Loucy (cell line): ENCODE measurements around the gene TFB1M.

Source experiments
- H2AFZ ChIP-seq: fragments of 200-600 bp; sonication (generic); 2 replicates; pipeline ENCODE4 v1.6.0; 2016; ENCODE audit warnings: antibody characterized with exemption, mild to moderate bottlenecking, low read length, moderate library complexity
- H3F3A ChIP-seq: fragments of 200-600 bp; 2 replicates; pipeline ENCODE4 v1.6.0; 2016; ENCODE audit warnings: antibody characterized with exemption, low read depth, mild to moderate bottlenecking
- H3K27me3 ChIP-seq: fragments of 200-600 bp; sonication (generic); 2 replicates; pipeline ENCODE4 v1.6.1; 2014; ENCODE audit warnings: low read length, mild to moderate bottlenecking; ENCODE audit not compliant: insufficient read depth, poor library complexity, severe bottlenecking
- H3K36me3 ChIP-seq: fragments of 200-600 bp; sonication (generic); 2 replicates; pipeline ENCODE4 v1.6.1; 2016; ENCODE audit warnings: low read length; ENCODE audit not compliant: insufficient read depth
- H3K4me1 ChIP-seq: fragments of 200-600 bp; sonication (generic); 2 replicates; pipeline ENCODE4 v1.5.1; 2014; ENCODE audit warnings: low read length, mild to moderate bottlenecking; ENCODE audit not compliant: insufficient read depth, poor library complexity, severe bottlenecking
- H3K4me2 ChIP-seq: fragments of 200-600 bp; sonication (generic); 2 replicates; pipeline ENCODE4 v1.6.0; 2014; ENCODE audit warnings: antibody characterized with exemption, low read length, low read depth, mild to moderate bottlenecking; ENCODE audit not compliant: poor library complexity, severe bottlenecking
- H3K4me3 ChIP-seq: fragments of 200-600 bp; sonication (generic); 2 replicates; pipeline ENCODE4 v1.5.1; 2014; ENCODE audit warnings: low read length, mild to moderate bottlenecking, mixed read lengths; ENCODE audit not compliant: poor library complexity, severe bottlenecking
- H3K79me2 ChIP-seq: fragments of 200-600 bp; sonication (generic); 2 replicates; pipeline ENCODE4 v1.6.1; 2014; ENCODE audit warnings: low read length; ENCODE audit not compliant: insufficient read depth
- H3K9ac ChIP-seq: fragments of 200-600 bp; sonication (generic); 2 replicates; pipeline ENCODE4 v1.6.0; 2014; ENCODE audit warnings: mild to moderate bottlenecking, low read depth, low read length, moderate library complexity; ENCODE audit not compliant: poor library complexity, severe bottlenecking
- H3K9me2 ChIP-seq: fragments of 200-600 bp; sonication (generic); replicated peaks from 2 replicates; pipeline ENCODE4 v1.6.1; 2016; ENCODE audit warnings: low read depth, low read length, mixed read lengths
- H3K9me3 ChIP-seq: fragments of 200-600 bp; sonication (generic); 2 replicates; pipeline ENCODE4 v1.6.1; 2014; ENCODE audit warnings: mild to moderate bottlenecking, antibody characterized with exemption, low read length, low read depth; ENCODE audit not compliant: insufficient read depth
- H4K20me1 ChIP-seq: fragments of 200-600 bp; sonication (generic); 2 replicates; pipeline ENCODE4 v1.6.0; 2014; ENCODE audit warnings: antibody characterized with exemption, low read length, mild to moderate bottlenecking; ENCODE audit not compliant: insufficient read depth, poor library complexity, severe bottlenecking
- CTCF ChIP-seq: fragments of 200-600 bp; sonication (generic); conservative IDR thresholded peaks from 2 replicates; pipeline ENCODE4 v1.5.1; 2014; ENCODE audit warnings: mild to moderate bottlenecking, antibody characterized with exemption, low read length
- EZH2phosphoT487 ChIP-seq: fragments of 200-600 bp; IDR thresholded peaks from 2 replicates; pipeline ENCODE4 v1.6.1; 2018; ENCODE audit warnings: antibody characterized with exemption, mild to moderate bottlenecking, moderate library complexity, borderline replicate concordance

The TFB1M gene

GRCh38 chr6:155263373-155264063 lies 50.8 kb downstream of the TFB1M start, which contains the start of gene CLDN20:
TSS of gene CLDN20 (plus strand) at chr6:155264013. CDS start at chr6:155275720, 11,707 bp downstream.
- no peaks in the 10 kb centered on the region for H3K4me1 ChIP-seq
- no peaks in the 10 kb centered on the region for H3K9me2 ChIP-seq
- H3K27me3 ChIP-seq, result no peaks in the 10 kb centered on the region
- peaks cover 43% of the 10 kb centered on the region; the same call in 1 of the 2 replicates for H3K36me3 ChIP-seq
- no peaks in the 10 kb centered on the region for H3F3A ChIP-seq
- H3K79me2 ChIP-seq, result no peaks in the 10 kb centered on the region
- no peak within 1 kb of the TSS for H2AFZ ChIP-seq
- no peaks in the 10 kb centered on the region for H4K20me1 ChIP-seq
- TF ChIP-seq CTCF, result no peak
- TF ChIP-seq EZH2phosphoT487, result no peak
- H3K4me2 ChIP-seq, result no peak within 1 kb of the TSS
- H3K9me3 ChIP-seq, result no peaks in the 10 kb centered on the region
- H3K9ac ChIP-seq, result no peak within 1 kb of the TSS
- H3K4me3 ChIP-seq, result no peak within 1 kb of the TSS

- Histone ChIP-seq H3K79me2 (no peaks in the 10 kb centered on the region), H3K36me3 (peaks cover 51% of the 10 kb centered on the region; the same call in 1 of the 2 replicates), H3F3A (no peaks in the 10 kb centered on the region), H4K20me1 (no peaks in the 10 kb centered on the region), H3K27me3 (no peaks in the 10 kb centered on the region), H2AFZ (no peak overlapping the region), H3K4me2 (no peak overlapping the region), H3K4me3 (no peak overlapping the region), H3K9ac (no peak overlapping the region), H3K4me1 (no peaks in the 10 kb centered on the region), H3K9me3 (no peaks in the 10 kb centered on the region), H3K9me2 (no peaks in the 10 kb centered on the region)
- TF ChIP-seq CTCF (no peak), EZH2phosphoT487 (no peak)
Measured at GRCh38 chr6:155262655-155263054, 51.6 kb downstream of the TFB1M start.

GRCh38 chr6:155261111-155261900 lies 53.0 kb downstream of the TFB1M start:
- no peak overlapping the region for H2AFZ ChIP-seq
- peaks cover 59% of the 10 kb centered on the region; the same call in 1 of the 2 replicates for H3K36me3 ChIP-seq
- no peaks in the 10 kb centered on the region for H4K20me1 ChIP-seq
- H3K27me3 ChIP-seq, result no peaks in the 10 kb centered on the region
- H3F3A ChIP-seq, result no peaks in the 10 kb centered on the region
- H3K79me2 ChIP-seq, result no peaks in the 10 kb centered on the region
- H3K4me1 ChIP-seq, result no peaks in the 10 kb centered on the region
- H3K4me3 ChIP-seq, result no peak overlapping the region
- no peaks in the 10 kb centered on the region for H3K9me2 ChIP-seq
- H3K9me3 ChIP-seq, result no peaks in the 10 kb centered on the region
- TF ChIP-seq EZH2phosphoT487 (no peak), CTCF (no peak)
- H3K9ac ChIP-seq, result no peak overlapping the region
- no peak overlapping the region for H3K4me2 ChIP-seq
